GM13976 (cell line): Measurements from ENCODE around the gene ABCG5.

ENCODE experiments used
- DNase-seq: peaks from one replicate; pipeline ENCODE4 v3.0.0; 2012; ENCODE audit warnings: low spot score
- in situ Hi-C: fragments of 300-500 bp; cut with MboI; formaldehyde crosslinking; loops from one replicate; pipeline ENCODE4 v1.12.0; 2022; ENCODE audit warnings: low sequenced_read_pairs, mixed read lengths, inconsistent platforms; ENCODE audit not compliant: unreplicated experiment
- TF ChIP-seq, protein P1 (sequence below): IDR thresholded peaks from 2 replicates; pipeline ENCODE4 v1.5.1; 2012; ENCODE audit warnings: borderline replicate concordance, mild to moderate bottlenecking; ENCODE audit not compliant: insufficient read depth; ENCODE audit errors: extremely low read depth, missing control alignments, control extremely low read depth

The ABCG5 gene

DNA sequence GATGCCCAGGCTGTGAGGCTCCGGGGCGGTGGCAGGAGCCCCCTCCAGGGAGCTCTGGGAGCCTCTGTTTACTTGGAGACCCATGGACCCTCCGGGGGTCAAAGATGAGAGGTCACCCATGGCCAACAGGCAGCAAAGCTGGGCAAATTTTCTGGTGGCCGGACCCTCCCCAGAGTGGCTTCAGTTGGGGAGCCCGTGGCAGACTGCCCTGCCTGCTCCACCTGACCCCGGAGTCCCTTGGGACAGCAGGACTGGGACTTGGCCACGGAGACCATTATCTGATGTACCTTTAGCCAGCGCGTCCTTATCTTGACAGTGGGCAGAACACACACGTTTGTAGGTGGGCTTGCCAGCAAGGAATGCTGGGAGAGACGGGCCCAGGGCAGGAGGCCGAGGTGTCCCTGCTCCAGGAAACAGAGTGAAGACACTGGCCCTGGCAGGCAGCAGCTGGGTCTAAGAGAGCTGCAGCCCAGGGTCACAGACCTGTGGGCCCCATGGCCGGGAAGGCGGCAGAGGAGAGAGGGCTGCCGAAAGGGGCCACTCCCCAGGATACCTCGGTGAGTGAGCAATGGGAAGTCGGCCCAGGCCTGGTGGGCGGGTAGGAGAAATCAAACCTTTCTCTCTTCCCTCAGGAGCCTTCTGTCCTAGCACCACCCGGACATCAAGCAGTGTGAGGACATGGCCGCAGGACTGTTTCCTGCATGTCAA lies at the start of gene ABCG5, which contains the start of gene ABCG8:
TSS of gene ABCG5 (minus strand) at position 280 of the 708 bp plus-strand sequence. CDS start at position 120, 160 bp downstream.
TSS of gene ABCG8 (plus strand) at position 412 of the 708 bp plus-strand sequence. CDS start at position 495, 83 bp downstream.
- TF ChIP-seq, protein P1, sequence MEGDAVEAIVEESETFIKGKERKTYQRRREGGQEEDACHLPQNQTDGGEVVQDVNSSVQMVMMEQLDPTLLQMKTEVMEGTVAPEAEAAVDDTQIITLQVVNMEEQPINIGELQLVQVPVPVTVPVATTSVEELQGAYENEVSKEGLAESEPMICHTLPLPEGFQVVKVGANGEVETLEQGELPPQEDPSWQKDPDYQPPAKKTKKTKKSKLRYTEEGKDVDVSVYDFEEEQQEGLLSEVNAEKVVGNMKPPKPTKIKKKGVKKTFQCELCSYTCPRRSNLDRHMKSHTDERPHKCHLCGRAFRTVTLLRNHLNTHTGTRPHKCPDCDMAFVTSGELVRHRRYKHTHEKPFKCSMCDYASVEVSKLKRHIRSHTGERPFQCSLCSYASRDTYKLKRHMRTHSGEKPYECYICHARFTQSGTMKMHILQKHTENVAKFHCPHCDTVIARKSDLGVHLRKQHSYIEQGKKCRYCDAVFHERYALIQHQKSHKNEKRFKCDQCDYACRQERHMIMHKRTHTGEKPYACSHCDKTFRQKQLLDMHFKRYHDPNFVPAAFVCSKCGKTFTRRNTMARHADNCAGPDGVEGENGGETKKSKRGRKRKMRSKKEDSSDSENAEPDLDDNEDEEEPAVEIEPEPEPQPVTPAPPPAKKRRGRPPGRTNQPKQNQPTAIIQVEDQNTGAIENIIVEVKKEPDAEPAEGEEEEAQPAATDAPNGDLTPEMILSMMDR, result no peak
- in situ Hi-C loops, result no loop called here
- peak; percentile 15 for DNase-seq

DNA sequence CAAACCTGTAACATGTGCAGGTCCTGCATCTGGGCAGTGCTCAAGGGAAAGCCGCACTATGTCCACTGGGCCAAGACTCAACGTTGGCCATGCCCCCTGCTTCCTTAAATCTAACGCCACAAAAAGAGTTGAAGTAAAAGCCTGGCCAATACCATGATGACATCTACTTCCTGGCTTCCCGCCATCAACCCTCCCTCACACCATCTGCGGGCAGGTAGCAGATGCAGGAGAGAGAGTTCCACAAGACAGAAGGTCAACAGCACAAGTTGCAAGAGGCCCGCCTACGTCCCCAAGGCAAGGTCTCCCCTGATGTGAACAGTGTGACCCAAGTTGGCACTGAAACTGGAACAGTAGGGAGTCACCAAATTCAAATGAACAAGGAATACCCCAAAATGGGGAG lies 48.5 kb upstream of the ABCG5 start:
- in situ Hi-C loops, result no loop called here
- TF ChIP-seq, protein P1, result no peak
- DNase-seq, result no peak

DNA sequence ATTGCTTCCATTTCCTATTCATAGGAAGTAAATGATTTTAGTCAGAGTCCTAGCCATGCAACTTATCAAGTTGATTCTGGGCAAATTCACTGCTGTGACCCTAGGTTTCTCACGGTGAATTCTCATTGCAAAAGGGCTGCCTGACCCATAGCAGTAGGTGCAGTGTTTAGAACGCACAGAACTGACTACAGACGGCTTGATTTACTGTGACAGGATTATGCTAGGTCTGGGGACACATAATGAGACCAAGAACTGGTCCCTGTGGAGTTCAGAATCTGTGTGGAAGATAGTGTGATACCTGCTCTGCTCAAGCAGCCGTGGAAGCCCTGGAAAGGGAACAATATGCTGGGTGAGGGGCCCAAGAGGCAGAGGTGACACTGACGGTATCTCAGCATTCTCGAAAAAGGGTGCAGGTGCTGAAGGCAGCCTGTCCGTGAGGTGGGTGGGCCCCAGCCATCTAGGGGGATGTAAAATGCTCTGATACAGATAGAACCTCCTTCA lies 46.5 kb upstream of the ABCG5 start:
- TF ChIP-seq, protein P1, result no peak
- in situ Hi-C loops, result no loop called here
- peak; percentile 1 for DNase-seq

GRCh38 chr2:43884689-43885088 lies 46.0 kb upstream of the ABCG5 start:
- in situ Hi-C loops, result no loop called here
- TF ChIP-seq, protein P1, result no peak
- peak; percentile 0 for DNase-seq

- in situ Hi-C loops, result no loop called here
- no peak for DNase-seq
- TF ChIP-seq, protein P1, result no peak
These were observed 43.7 kb upstream of the ABCG5 start for GRCh38 chr2:43882312-43882711.

- TF ChIP-seq, protein P1, result no peak
- in situ Hi-C loops, result no loop called here
- DNase-seq, result no peak
These were observed 42.3 kb upstream of the ABCG5 start for GRCh38 chr2:43880952-43881351.
